GM12872 (cell line): Measurements from ENCODE around the gene HTR4.

Source experiments
- CTCF ChIP-seq: IDR thresholded peaks from 3 replicates; pipeline ENCODE4 v1.5.1; 2011; ENCODE audit warnings: low read depth, mild to moderate bottlenecking, low read length, moderate library complexity; ENCODE audit not compliant: insufficient read depth

Gene HTR4

GRCh38 chr5:148573374-148573773 is 81.0 kb downstream of the HTR4 start:
- TF ChIP-seq CTCF, result no peak

GRCh38 chr5:148569948-148570347 is 84.4 kb downstream of the HTR4 start:
- no peak for TF ChIP-seq CTCF

GRCh38 chr5:148565148-148565547 is 89.2 kb downstream of the HTR4 start:
- no peak for TF ChIP-seq CTCF

GRCh38 chr5:148563021-148563420 is 91.3 kb downstream of the HTR4 start:
- no peak for TF ChIP-seq CTCF

- no peak for TF ChIP-seq CTCF
Observed at GRCh38 chr5:148561801-148562311, 92.5 kb downstream of the HTR4 start.

GRCh38 chr5:148559461-148559860 is 94.9 kb downstream of the HTR4 start:
- no peak for TF ChIP-seq CTCF

GRCh38 chr5:148558892-148559291 is 95.4 kb downstream of the HTR4 start:
- TF ChIP-seq CTCF, result no peak
